NOMO-1 treated with DMSO at 0.1 percent for 48 hours (cell line): Measurements from ENCODE around the gene PEX11B.
"Not testable (repeated sequence)": the region's sequence is repeated elsewhere in the genome, so short reads cannot be mapped to it uniquely, and the experiment has no call there.

Experiments used
- DNase-seq: peaks from one replicate; lab custom pipeline; 2025; ENCODE audit not compliant: unreplicated experiment; lab: John Stamatoyannopoulos, UW

The PEX11B gene

DNA sequence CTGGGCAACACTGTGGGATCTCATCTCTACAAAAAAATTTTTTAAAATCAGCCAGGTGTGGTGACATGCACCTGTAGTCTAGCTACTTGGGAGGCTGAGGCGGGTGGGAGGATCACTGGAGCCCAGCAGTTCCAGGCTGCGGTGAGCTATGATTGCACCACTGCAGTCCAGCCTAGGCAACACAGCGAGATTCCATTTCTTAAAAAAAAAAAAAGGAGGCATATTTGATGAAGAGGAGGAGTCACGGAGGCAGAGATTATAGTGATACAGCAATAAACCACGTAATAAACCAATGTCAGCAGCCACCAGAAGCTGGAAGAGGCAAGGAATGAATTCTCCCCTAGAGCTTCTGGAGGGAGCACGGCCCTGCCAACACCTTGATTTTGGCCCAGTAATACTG is 35.3 kb upstream of the PEX11B start:
- no peak for DNase-seq

DNA sequence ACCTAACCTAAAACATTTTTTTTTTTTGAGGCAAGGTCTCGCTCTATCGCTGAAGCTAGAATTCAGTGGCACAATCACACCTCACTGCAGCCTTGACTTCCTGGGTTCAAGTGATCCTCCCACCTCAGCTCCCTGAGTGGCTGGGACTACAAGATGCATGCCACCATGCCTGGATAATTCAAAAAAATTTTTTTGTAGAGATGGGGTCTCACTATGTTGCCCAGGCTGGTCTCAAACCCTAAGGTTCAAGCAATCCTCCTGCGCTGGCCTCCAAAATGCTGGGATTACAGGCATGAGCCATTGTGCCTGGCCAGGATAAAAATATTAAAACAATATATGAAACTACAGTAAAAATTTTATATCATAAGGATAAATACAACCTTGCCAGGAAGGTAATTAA is 34.4 kb upstream of the PEX11B start:
- DNase-seq = no peak

DNA sequence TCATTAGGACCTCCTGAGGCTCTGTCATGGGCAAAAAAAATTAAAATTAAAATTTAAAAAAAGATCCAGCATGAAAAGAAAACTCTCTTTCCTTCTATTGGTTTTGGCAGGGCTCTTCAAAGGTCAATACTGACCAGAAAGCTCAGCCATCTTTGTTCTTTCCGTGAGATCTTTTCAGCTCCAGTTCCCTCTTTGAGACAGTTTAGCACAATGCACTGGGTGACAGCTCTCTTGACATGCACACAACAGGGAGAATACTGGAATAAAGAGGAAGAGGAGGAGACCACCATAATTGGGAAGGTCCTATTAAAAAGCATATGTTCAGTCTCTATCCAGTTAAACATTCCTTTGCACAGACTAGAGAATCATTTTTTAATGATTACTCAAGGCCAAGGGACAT is 33.0 kb upstream of the PEX11B start:
- no peak for DNase-seq

DNA sequence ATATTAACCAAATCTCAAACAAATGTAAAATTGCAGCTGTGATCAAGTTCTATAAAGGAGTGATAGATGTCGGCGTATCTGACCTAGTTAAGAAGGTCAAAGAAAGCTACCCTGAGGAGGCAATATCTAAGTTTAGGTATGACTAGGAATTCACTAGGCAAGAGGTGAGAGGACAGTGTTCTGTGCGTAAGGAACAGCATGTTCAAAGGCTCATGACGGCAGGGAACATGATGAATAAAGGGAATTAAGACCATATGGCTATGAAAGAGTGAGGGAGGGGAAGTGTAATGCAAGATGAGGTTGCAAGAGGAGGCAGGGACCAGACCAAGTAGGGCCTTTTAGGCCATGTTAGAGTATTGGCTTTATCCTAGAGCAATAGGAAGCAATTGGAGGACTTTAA is 30.7 kb upstream of the PEX11B start:
- DNase-seq = no peak

DNA sequence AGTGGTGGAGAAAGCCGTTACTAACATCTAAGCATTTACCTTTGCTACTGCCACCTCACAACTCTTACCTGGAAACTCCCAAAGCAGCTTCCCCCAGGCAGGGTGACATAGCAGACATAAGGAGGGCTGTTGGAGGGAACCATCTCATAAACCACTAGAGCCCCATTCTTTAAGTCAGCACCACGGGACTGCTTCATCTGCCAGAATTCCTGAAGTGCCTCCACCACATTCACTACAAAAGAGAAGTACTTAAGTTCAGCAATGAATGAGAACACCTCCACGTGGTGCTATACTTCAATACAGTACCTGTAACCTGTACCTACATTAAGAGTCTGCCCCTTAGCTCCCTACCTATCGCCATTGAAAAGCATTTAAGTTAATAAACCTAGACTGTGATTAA is 29.0 kb upstream of the PEX11B start:
- DNase-seq = no peak

DNA sequence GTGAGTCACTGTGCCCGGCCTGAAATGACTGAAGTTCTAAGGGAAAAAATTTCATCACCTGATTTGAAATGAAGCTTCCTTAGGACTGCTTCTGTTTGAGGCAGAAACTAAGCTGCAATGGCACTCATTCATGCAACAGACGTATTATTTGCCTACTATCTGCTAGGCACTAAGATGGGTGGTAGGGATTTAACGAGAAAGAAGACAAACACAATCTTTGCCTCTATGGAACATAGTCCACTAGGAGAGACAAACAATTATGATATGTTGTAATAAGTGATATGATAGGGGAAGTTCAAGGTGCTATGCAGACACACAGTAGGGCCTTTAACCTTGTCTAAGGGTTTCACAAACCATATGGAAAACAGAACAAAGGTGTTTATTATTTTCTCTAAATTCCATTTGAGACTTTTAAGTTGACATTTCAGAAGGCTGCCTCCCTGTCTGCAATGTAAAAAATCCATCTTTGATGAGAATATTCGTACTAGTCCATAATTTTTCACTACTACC is 28.0 kb upstream of the PEX11B start:
- DNase-seq = no peak

DNA sequence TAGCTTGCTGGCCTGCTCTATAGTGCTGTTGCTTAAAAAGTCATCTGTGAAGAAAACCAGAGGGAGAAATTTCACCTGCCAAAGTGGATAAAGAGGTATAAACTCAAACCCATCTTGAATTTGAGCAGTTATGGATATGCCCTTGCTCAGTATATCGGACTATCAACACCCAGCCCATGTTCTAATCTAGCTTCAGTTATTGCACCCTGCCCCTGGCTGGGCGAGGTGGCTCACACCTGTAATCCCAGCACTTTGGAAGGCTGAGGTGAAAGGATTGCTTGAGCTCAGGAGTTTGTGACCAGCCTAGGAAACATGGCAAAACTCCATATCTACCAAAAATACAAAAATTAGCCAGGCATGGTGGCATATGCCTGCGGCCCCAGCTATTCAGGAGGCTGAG is 26.0 kb upstream of the PEX11B start:
- no peak for DNase-seq

DNA sequence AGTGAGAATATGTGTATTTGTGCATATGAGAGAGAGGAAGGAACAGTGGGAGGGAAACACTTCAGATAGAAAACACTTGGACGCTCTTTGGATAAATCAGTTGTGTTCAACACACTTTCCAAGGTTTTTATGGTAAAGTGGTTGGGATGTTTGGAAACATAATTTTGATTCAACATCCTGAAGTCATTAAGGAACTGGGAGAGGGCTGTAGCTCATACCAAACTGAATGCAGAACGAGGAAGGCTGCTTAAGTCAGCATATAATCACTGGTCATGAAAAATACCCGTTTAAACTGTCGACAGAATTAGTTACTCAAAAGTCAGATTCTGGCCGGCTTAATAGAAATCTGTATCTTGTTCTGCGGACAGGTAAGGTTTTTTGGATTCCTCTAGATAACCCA is 24.4 kb upstream of the PEX11B start:
- no peak for DNase-seq

DNA sequence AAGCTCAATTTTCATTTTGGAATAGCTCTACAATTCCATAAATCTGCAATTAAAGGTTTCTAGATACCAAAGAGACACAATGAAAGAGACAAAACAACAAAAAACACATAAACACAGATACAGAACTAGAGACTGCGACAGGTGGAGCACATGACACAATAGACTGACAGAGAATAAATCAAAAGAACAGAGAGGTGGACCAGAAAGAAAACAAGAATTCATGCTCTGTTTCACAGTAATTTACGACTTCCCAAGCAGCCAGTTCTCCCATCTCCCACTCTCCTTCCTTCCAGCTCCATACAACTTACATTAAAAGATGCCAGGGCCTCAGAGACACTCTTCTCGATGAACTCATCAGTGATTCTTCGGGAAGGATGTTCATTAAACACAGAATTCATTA is 23.9 kb upstream of the PEX11B start:
- no peak for DNase-seq

DNA sequence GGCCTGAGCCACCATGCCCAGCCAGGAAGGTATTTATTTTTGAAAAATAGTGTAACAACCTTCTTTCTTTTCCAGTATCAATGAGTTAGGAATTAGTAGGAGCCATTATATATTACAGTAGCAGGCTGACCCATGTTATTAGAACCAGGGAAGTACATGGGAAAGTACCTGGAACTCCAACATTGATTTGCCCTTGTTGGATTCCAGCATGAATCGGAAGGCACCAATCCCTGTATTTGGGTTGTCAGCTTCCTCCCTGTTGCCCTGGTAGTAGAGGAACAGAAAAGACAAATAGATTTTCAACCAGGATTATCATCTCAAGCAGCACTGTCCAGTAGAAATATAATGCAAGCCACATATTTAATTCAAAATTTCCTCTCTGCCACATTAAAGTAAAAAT is 18.9 kb upstream of the PEX11B start:
- DNase-seq = no peak

DNA sequence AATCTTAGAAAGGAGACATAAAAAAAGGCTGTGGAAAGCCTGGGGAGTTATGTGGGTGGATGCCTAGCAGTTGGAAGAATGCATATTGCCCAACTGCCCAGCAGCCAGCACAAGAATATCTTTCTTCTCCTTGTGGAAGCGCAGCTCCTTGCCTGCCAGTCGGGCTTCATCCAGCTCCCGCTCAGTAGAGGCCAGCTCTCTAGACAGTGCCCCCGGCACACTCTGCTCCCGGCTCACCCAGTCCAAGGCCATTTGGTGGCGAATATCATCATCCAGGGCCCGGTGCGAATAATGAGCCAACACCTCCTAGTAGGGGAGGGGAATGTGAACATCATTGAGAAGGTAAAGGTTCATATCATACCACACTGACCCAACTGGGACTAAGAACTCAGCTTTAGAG is 17.7 kb upstream of the PEX11B start:
- DNase-seq = no peak

DNA sequence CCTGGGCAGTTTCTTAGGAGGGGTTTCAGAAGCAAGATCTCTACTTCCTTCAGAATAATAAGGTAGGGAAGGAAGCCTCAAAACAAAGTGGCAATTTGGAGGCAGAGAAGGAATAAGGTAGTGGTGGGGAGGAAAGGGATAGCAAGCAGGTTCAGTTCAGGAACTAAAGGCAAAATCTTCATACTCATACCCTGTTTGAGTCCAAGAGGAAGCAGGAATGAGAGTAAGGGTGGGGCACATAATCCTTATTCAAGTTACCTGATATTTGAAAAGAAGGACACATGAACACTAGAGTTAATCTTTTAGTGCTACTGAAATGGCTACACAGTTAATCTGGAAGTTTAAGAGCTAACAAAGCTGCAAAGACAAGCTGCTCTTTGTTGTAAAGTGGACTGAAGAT is 17.2 kb upstream of the PEX11B start:
- no peak for DNase-seq

DNA sequence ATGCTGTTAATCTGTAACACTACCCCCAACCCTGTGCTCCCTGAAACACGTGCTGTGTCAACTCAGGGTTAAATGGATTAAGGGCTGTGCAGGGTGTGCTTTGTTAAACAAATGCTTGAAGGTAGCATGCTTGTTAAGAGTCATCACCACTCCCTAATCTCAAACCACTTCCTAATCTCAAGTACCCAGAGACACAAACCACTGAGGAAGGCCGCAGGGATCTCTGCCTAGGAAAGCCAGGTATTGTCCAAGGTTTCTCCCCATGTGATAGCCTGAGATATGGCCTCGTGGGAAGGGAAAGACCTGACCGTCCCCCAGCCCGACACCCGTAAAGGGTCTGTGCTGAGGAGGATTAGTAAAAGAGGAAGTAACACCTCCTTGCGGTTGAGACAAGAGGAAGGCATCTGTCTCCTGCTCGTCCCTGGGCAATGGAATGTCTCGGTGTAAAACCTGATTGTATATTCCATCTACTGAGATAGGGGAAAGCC is 14.0 kb upstream of the PEX11B start:
- peak; percentile 63 for DNase-seq

DNA sequence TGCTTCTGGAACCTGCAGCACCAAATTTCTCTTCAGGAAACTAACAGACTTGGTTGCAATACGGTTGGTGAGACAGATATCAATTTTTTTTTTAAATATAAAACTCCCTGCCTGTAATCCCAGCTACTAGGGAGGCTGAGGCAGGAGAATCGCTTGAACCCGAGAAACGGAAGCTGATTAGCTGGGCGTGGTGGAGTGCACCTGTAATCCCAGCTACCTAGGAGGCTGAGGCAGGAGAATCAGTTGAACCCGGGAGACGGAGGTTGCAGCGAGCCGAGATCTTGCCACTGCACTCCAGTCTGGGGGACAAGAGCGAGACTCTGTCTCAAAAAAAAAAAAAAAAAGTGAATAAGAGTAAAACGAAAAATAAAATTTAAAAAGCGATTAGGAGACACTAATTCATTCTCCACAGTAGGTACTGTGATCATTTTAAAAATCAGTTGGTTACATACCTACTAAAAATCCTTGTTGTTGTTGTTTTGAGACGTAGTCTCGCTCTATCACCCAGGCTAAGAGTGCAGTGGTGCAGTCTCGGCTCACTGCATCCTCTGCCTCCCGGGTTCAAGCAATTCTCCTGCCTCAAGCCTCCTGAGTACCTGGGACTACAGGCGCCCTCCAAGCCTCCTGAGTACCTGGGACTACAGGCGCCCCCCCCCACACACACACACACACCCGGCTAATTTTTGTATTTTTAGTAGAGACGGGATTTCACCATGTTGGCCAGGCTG is 9.6 kb upstream of the PEX11B start:
- DNase-seq = no peak

DNA sequence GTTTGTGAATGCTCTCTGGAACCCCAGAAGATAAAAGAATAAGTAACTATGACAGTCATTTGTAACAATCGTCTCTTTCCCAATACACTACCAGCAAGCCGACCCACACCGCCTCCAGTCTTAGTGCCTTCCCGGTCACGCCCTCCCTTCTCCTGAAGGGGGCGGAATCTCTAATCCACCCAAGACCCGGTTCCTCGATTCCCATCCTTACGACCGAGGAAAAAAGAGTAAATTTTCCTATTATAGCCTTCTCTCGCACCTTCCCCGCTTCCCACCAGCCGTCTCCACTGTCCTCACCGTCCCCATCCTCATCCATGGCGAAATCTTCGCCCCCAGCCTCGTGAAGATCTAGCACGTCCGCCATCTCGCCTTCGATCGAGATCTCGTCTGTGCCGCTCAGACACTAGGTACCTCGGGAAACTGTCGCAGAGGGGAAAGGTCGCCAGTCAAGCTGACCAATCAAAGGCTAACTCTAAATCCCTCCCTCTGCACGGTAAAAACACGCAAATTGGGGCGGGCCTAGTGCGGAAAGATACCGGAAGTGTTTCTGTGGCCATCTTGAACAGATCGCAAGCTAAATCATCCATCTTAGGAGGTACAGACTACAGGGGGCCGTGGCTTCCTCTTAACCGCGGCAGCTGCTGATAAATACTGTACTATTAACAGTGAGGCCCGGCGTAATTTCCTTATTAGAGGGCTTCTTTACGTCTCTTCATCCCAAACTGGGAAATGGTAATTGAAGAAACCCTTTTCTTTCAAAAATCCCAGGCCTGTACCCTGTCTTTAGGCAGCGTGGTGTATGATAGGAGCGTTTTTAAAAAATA is 8.8 kb upstream of the PEX11B start, which contains the start of gene RBM8A:
Gene RBM8A (minus strand): TSS at position 422 of the 824 bp plus-strand sequence. CDS start 58 bp downstream, at position 364.
- peak; percentile 99 for DNase-seq

DNA sequence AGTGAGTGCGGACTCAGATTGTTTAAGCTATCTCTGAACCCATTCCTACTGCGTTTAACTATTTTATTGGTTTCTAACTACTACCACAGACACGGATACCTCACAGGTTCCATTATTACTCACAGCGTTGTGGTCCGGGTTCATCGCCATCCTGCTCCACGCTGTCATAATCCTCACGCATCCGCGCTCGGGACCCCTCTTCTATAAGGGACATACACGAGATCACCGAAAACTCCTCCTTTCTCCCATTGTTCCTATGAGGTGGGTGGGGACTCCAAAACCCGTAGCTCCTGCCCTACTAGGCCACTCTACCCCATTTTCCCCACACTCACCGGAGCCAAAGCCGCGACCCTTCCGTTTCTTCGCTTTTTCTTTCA is 8.2 kb upstream of the PEX11B start:
- no peak for DNase-seq

DNA sequence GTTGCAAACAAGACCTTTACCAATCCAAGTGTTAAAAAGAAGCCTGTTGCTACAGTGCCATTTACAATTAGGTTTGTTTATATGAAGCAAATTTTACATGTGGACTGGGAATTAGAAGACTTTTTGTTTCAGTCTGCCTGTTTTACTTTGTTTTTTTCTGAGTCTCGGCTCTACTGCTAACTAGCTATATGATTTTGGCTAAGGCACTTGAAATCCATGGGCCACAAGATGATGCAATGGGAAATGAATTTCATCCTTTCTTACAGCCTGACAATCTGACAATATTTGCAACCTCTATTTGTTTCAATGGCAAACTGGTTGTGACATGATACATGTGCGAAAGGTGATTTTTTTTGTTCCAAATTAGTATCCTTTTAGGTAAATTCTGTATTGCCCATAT is 3.7 kb upstream of the PEX11B start:
- peak; percentile 7 for DNase-seq

DNA sequence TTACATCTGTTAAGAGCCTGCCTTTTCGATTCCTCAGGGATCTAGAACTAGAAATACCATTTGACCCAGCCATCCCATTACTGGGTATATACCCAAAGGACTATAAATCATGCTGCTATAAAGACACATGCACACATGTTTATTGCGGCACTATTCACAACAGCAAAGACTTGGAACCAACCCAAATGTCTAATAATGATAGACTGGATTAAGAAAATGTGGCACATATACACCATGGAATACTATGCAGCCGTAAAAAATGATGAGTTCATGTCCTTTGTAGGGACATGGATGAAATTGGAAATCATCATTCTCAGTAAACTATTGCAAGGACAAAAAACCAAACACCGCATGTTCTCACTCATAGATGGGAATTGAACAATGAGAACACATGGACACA is 1.8 kb upstream of the PEX11B start:
- DNase-seq = not testable (repeated sequence)

DNA sequence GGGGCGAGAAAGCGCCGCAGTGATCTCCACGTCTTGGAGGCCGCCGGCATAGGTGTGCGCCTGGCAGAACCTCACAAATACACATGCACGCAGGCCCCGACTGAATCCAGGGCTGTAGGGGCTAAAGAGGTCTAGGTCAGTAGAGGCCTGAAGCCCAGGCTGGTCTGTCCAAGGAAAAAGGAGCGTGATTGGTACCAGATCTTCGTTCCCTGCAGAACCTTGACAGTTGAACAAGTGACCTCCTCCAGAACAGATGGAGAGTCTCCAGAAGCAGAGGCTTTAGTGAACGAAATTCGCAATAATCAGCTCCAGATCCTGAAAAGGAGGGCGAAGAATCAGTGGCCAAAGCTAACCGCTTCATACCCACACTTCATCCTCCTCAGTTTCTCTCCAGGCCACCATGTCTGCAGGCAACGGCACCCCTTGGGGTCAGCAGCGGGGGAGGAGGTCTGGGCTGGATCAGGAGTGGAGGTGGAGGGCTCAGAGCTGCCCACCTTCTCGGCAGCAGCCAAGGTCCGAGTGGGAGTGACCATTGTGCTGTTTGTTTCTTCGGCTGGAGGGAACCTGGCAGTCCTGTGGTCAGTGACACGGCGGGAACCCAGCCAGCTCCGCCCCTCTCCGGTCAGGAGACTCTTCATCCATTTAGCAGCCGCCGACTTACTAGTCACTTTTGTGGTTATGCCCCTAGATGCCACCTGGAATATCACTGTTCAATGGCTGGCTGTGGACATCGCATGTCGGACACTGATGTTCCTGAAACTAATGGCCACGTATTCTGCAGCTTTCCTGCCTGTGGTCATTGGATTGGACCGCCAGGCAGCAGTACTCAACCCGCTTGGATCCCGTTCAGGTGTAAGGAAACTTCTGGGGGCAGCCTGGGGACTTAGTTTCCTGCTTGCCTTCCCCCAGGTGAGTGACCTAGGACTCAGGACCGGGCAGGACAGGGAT is 749 bp upstream of the PEX11B start:
- DNase-seq = peak; percentile 21

DNA sequence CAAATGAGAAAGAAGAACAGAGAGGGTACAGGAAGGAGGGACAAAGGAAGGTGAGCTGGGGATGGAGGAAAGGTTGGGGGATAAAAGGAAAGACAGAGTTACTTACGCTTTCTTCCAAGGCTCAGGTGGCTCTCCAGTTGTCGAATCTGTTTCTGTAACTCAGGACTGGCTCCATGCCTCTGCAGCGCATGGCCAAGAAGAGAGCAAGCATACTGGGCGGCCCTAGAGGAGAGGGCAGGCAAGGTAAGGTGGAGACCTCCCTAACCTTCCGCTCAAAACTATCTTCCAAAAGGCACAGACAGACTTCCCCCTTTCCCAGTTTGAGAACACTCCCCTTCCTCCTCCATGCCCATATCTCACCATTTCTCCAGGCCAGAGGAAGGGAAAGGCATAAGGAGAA is 922 bp downstream of the PEX11B start:
- DNase-seq = no peak

DNA sequence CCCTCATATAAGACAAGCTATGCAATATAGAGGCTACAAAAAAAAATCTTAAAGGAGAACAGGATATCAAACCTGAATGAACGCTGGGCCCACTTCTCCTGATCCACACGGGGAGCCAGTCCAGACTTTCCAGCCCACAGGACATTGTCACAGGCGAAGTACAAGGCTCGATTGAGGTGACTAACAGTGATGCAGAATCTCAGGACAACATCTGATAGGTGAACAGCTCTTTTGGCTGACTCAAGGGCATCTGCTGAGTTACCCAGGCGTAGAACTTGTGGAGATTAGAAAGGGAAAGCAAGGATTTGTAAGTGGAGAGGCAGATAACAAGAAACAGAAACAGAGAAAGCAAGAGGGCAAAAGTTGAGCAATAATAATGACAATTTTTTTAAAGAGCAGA is 1.8 kb downstream of the PEX11B start:
- DNase-seq = no peak
